Trophoblast cell (in vitro differentiated cells and primary cell): ENCODE results near the gene F2RL3. TPM values are rescaled to one million over a fixed set of nuclear protein-coding genes. Genes with fewer than 3 reads are reported as not detected.
A peak's percentile ranks its signal among the peaks of the same experiment; 100 is the strongest.

Source experiments
- DNase-seq, 2 donors: peaks; one replicate each; pipeline ENCODE4 v3.0.0-alpha.2; 2016
- H2AFZ ChIP-seq: 2 replicates; pipeline ENCODE4 v1.6.1; 2013; ENCODE audit warnings: low read length, moderate library complexity, mild to moderate bottlenecking; ENCODE audit not compliant: insufficient read depth, poor library complexity
- H2AK5ac ChIP-seq: 2 replicates; pipeline ENCODE4 v1.6.1; 2013; ENCODE audit warnings: mild to moderate bottlenecking, low read length
- H2BK120ac ChIP-seq: 2 replicates; pipeline ENCODE4 v1.6.1; 2013; ENCODE audit warnings: low read length, mild to moderate bottlenecking, moderate library complexity; ENCODE audit not compliant: insufficient read depth, poor library complexity
- H2BK12ac ChIP-seq: 2 replicates; pipeline ENCODE4 v1.6.1; 2013; ENCODE audit warnings: mild to moderate bottlenecking, low read length, moderate library complexity
- H2BK5ac ChIP-seq: 2 replicates; pipeline ENCODE4 v1.6.1; 2013; ENCODE audit warnings: low read length, low read depth, moderate library complexity, mild to moderate bottlenecking; ENCODE audit not compliant: poor library complexity
- H3K14ac ChIP-seq: 2 replicates; pipeline ENCODE4 v1.6.1; 2013; ENCODE audit warnings: mild to moderate bottlenecking, low read length
- H3K18ac ChIP-seq: 2 replicates; pipeline ENCODE4 v1.6.1; 2013; ENCODE audit warnings: mild to moderate bottlenecking, low read length
- H3K23ac ChIP-seq: 2 replicates; pipeline ENCODE4 v1.6.1; 2013; ENCODE audit warnings: low read length
- H3K27ac ChIP-seq: 2 replicates; pipeline ENCODE4 v1.5.1; 2013; ENCODE audit warnings: low read depth, mild to moderate bottlenecking, inconsistent platforms, low read length, moderate library complexity
- H3K27me3 ChIP-seq: 2 replicates; pipeline ENCODE4 v1.6.1; 2013; ENCODE audit warnings: inconsistent platforms, mild to moderate bottlenecking, low read length, moderate library complexity; ENCODE audit not compliant: insufficient read depth
- H3K36me3 ChIP-seq, 2 experiments: 1 replicate in 1 of 2; 2 replicates in 1 of 2; pipeline ENCODE4 v1.6.1; 2013; ENCODE audit warnings: low read length in 2 of 2, mild to moderate bottlenecking in 2 of 2, moderate library complexity in 1 of 2; ENCODE audit not compliant: insufficient read depth in 2 of 2, control insufficient read depth in 1 of 2
- H3K4ac ChIP-seq: 2 replicates; pipeline ENCODE4 v1.6.1; 2013; ENCODE audit warnings: low read depth, mild to moderate bottlenecking, low read length, moderate library complexity
- H3K4me1 ChIP-seq, 2 experiments: 1 replicate in 1 of 2; 2 replicates in 1 of 2; pipeline ENCODE4 v1.6.1; 2013; ENCODE audit warnings: low read length in 2 of 2, mild to moderate bottlenecking in 2 of 2, moderate library complexity in 1 of 2; ENCODE audit not compliant: insufficient read depth in 2 of 2, control insufficient read depth in 1 of 2
- H3K4me2 ChIP-seq: 2 replicates; pipeline ENCODE4 v1.6.1; 2013; ENCODE audit warnings: inconsistent platforms, mild to moderate bottlenecking, low read length, moderate library complexity
- H3K4me3 ChIP-seq: 2 replicates; pipeline ENCODE4 v1.5.1; 2013; ENCODE audit warnings: mild to moderate bottlenecking, low read depth, low read length, inconsistent platforms
- H3K79me1 ChIP-seq: one replicate; pipeline ENCODE4 v1.6.1; 2013; ENCODE audit warnings: low read length
- H3K79me2 ChIP-seq: 2 replicates; pipeline ENCODE4 v1.6.1; 2013; ENCODE audit warnings: low read length, mild to moderate bottlenecking; ENCODE audit not compliant: control insufficient read depth, insufficient read depth, poor library complexity
- H3K9ac ChIP-seq: 2 replicates; pipeline ENCODE4 v1.6.1; 2013; ENCODE audit warnings: mild to moderate bottlenecking, low read length
- H3K9me3 ChIP-seq: 2 replicates; pipeline ENCODE4 v1.6.1; 2013; ENCODE audit warnings: low read depth, mild to moderate bottlenecking, control low read depth, inconsistent platforms, low read length; ENCODE audit not compliant: insufficient read depth
- H4K12ac ChIP-seq: 2 replicates; pipeline ENCODE4 v1.6.1; 2013; ENCODE audit warnings: low read depth, mild to moderate bottlenecking, low read length, moderate library complexity
- H4K8ac ChIP-seq: 2 replicates; pipeline ENCODE4 v1.6.1; 2013; ENCODE audit warnings: low read depth, mild to moderate bottlenecking, low read length, moderate library complexity
- H4K91ac ChIP-seq: one replicate; pipeline ENCODE4 v1.6.1; 2013; ENCODE audit warnings: low read depth, mild to moderate bottlenecking, low read length, moderate library complexity
- WGBS: extraction: QIAGEN DNeasy Blood & Tissue Kit; methylation state at CpG from one replicate; pipeline ENCODE4 v1.1.7; 2013; ENCODE audit warnings: missing lambda C conversion rate; ENCODE audit not compliant: insufficient read length, insufficient coverage; ENCODE audit errors: extremely low coverage; 5-methylcytosine and 5-hydroxymethylcytosine counted together
- polyA plus RNA-seq: library from polyadenylated mRNA; stranded (reverse); fragments of 200-250 nt; gene quantifications from 2 replicates; pipeline ENCODE4 v1.2.3, GENCODE V29; 2013

F2RL3 gene
- polyA plus RNA-seq, result 0.01 TPM in 1 of 2 replicates, not detected in the other

DNA sequence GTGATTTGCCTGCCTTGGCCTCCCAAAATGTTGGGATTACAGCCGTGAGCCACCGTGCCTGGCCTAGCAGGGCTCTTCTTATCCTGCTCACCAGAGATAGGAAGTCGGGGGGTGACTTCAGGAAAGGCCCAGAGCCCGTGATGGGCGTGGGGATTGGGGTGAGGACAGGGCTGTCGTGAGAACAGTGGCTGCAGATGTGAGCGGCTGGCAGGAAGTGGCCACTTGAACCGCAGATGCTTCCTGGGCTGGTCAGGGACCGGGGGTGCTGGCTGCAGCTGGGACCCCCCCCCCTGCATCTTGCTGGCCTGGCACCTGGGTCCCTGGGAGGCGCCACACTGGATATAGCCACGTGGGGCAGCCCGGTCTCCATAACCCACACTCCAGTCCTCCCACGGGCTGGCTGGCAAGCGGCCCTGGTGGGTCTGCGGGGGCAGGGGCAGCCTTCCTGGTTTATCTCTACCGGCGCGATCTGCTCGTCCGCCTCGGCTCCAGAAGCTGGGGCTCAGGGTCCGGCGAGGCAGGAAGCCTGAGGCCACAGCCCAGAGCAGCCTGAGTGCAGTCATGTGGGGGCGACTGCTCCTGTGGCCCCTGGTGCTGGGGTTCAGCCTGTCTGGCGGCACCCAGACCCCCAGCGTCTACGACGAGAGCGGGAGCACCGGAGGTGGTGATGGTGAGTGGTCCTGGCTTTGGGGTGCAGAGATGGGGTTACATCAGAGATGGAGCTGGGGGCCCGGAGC is at the start of gene F2RL3:
Gene F2RL3 (plus strand): TSS at position 371 of the 737 bp plus-strand sequence. CDS start 191 bp downstream, at position 562.
- Histone ChIP-seq H3K27me3 (no peaks in the 10 kb centered on the region), H4K8ac (no peak within 1 kb of the TSS), H3K4me2 (no peak within 1 kb of the TSS), H2AFZ (no peak within 1 kb of the TSS), H2BK5ac (no peak within 1 kb of the TSS), H3K4me1 (no peaks in the 10 kb centered on the region), H3K14ac (no peak within 1 kb of the TSS), H3K9ac (no peak within 1 kb of the TSS), H3K9me3 (peaks cover 4% of the 10 kb centered on the region), H2BK12ac (no peak within 1 kb of the TSS), H3K27ac (no peak within 1 kb of the TSS), H3K36me3 (no peaks in the 10 kb centered on the region), H4K91ac (no peak within 1 kb of the TSS), H3K79me1 (no peaks in the 10 kb centered on the region), H4K12ac (no peak within 1 kb of the TSS), H2BK120ac (no peak within 1 kb of the TSS), H3K18ac (no peak within 1 kb of the TSS), H2AK5ac (no peak within 1 kb of the TSS), H3K4ac (no peak within 1 kb of the TSS), H3K23ac (no peak within 1 kb of the TSS), H3K79me2 (no peaks in the 10 kb centered on the region), H3K4me3 (no peak within 1 kb of the TSS)
- DNase-seq, result peak in 1 of 2 donors; percentile 5
- WGBS, result no CpG with 5 or more reads among the region's 31 CpGs

GRCh38 chr19:16841391-16841926 is 47.3 kb upstream of the F2RL3 start:
- Histone ChIP-seq H3K4me3 (no peak overlapping the region), H3K79me1 (no peaks in the 10 kb centered on the region), H2BK120ac (no peak overlapping the region), H3K4me1 (no peaks in the 10 kb centered on the region), H3K27ac (no peak overlapping the region), H3K27me3 (no peaks in the 10 kb centered on the region), H3K79me2 (no peaks in the 10 kb centered on the region), H3K9me3 (no peaks in the 10 kb centered on the region), H3K18ac (no peak overlapping the region), H2AFZ (no peak overlapping the region), H3K14ac (no peak overlapping the region), H2AK5ac (no peak overlapping the region), H2BK5ac (no peak overlapping the region), H3K4me2 (no peak overlapping the region), H3K23ac (no peak overlapping the region), H3K4ac (no peak overlapping the region), H3K36me3 (peaks cover 88 to 92% of the 10 kb centered on the region in 2 experiments), H4K12ac (no peak overlapping the region), H3K9ac (no peak overlapping the region), H4K91ac (no peak overlapping the region), H4K8ac (no peak overlapping the region), H2BK12ac (no peak overlapping the region)
- no CpG with 5 or more reads among the region's 15 CpGs for WGBS
- DNase-seq, result no peak

DNA sequence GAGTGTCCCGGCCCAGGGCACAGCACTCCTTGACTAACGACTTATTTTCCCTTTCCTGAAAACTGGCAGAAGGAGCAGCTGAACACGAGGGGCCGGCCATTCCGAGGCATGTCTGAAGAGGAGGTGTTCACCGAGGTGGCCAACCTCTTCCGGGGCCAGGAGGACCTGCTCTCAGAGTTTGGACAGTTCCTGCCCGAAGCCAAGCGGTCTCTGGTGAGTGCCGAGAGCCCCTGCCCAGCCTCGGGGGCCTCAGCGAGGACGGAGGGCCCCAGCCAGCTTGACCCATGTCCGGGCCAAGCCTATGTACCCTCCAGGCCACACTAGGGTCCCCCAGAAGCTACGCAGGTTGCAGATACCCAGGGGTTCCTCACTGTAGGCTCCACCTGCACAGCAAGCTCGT is 41.9 kb upstream of the F2RL3 start:
- Histone ChIP-seq H4K8ac (no peak overlapping the region), H3K18ac (no peak overlapping the region), H3K4ac (no peak overlapping the region), H3K79me1 (no peaks in the 10 kb centered on the region), H4K91ac (no peak overlapping the region), H2BK120ac (no peak overlapping the region), H3K27ac (no peak overlapping the region), H3K27me3 (no peaks in the 10 kb centered on the region), H2BK12ac (no peak overlapping the region), H3K4me3 (no peak overlapping the region), H2AFZ (no peak overlapping the region), H2AK5ac (no peak overlapping the region), H3K79me2 (no peaks in the 10 kb centered on the region), H3K23ac (no peak overlapping the region), H3K4me2 (no peak overlapping the region), H3K14ac (no peak overlapping the region), H3K4me1 (no peaks in the 10 kb centered on the region), H3K9ac (no peak overlapping the region), H3K9me3 (no peaks in the 10 kb centered on the region), H2BK5ac (no peak overlapping the region), H3K36me3 (peaks cover 78 to 88% of the 10 kb centered on the region in 2 experiments), H4K12ac (no peak overlapping the region)
- no peak for DNase-seq
- no CpG with 5 or more reads among the region's 16 CpGs for WGBS

- Histone ChIP-seq H3K27me3 (no peaks in the 10 kb centered on the region), H2BK120ac (no peak overlapping the region), H3K4ac (no peak overlapping the region), H3K79me1 (no peaks in the 10 kb centered on the region), H3K79me2 (no peaks in the 10 kb centered on the region), H3K23ac (no peak overlapping the region), H3K4me2 (no peak overlapping the region), H3K36me3 (peaks cover 79 to 88% of the 10 kb centered on the region in 2 experiments), H3K4me3 (no peak overlapping the region), H4K12ac (no peak overlapping the region), H2BK12ac (no peak overlapping the region), H4K91ac (no peak overlapping the region), H3K4me1 (no peaks in the 10 kb centered on the region), H3K9ac (no peak overlapping the region), H4K8ac (no peak overlapping the region), H2AK5ac (no peak overlapping the region), H3K9me3 (no peaks in the 10 kb centered on the region), H3K27ac (no peak overlapping the region), H2AFZ (no peak overlapping the region), H3K18ac (no peak overlapping the region), H2BK5ac (no peak overlapping the region), H3K14ac (no peak overlapping the region)
- no peak for DNase-seq
- WGBS, result no CpG with 5 or more reads among the region's 6 CpGs
Measured at GRCh38 chr19:16847430-16847829, 41.4 kb upstream of the F2RL3 start.
